ENCODE data around the gene LBHD2.
A peak's percentile ranks its signal among the peaks of the same experiment; 100 is the strongest.
"Not testable (repeated sequence)": the region's sequence is repeated elsewhere in the genome, so short reads cannot be mapped to it uniquely, and the experiment has no call there.

LBHD2 gene

GRCh38 chr14:103084021-103084919 is at the start of gene LBHD2:
Gene LBHD2, plus strand, starts transcription at chr14:103084210. Its CDS starts 1,803 bp downstream, at chr14:103086013.
- DNase-seq, result peak; percentile 36

- no peak for DNase-seq
Measured at GRCh38 chr14:103041464-103041863, 42.5 kb upstream of the LBHD2 start.

- no peak for DNase-seq
Measured at GRCh38 chr14:103043257-103044015, 40.6 kb upstream of the LBHD2 start.

GRCh38 chr14:103045371-103045869 is 38.6 kb upstream of the LBHD2 start:
- no peak for DNase-seq

GRCh38 chr14:103047453-103047852 is 36.6 kb upstream of the LBHD2 start:
- DNase-seq, result not testable (repeated sequence)

GRCh38 chr14:103050935-103051334 is 33.1 kb upstream of the LBHD2 start:
- DNase-seq, result no peak

DNA sequence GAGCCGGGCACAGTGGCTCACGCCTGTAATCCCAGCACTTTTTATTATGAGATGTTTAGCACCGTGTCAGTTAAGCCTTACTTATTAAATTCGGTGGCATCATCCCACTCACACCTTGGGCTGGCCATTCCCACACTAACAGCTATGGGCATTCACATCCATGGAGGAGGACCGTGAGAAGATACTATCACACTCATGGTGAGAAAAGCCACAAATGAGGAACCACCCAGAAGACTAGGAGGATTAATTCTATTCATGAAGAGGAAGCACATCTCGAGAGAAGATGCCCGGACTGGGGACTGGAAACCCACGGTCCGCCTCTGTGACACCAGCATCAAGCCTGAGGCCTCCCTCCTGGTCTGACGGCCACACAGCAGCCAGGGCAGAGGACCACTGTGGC is 31.6 kb upstream of the LBHD2 start:
- DNase-seq, result no peak

DNA sequence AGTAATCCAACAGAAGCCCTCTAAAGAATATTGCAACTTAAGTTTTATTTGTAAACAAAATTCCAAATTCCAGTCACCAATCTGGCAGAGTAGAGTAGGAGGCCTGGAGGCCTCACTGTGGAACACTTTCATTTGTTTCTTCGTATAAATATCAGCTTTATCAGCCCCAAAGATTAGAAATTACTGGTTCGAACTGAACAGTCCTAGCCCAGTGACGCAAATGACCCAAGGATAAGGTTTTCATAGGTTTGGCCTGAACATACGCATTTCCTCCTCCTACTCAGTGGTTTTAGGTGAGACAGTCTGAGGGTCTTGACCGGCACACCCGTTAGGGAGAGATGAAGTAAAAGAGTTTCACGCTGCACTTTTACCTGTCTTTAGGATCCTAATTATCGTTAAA is 28.3 kb upstream of the LBHD2 start:
- no peak for DNase-seq

GRCh38 chr14:103056322-103057027 is 27.5 kb upstream of the LBHD2 start:
- no peak for DNase-seq

- no peak for DNase-seq
Measured at GRCh38 chr14:103057028-103057371, 27.0 kb upstream of the LBHD2 start.

GRCh38 chr14:103057372-103058163 is 26.4 kb upstream of the LBHD2 start, which contains the start of gene CDC42BPB:
Gene CDC42BPB, minus strand, starts transcription at chr14:103057549. Its CDS starts 376 bp downstream, at chr14:103057173.
- peak; percentile 80 for DNase-seq

DNA sequence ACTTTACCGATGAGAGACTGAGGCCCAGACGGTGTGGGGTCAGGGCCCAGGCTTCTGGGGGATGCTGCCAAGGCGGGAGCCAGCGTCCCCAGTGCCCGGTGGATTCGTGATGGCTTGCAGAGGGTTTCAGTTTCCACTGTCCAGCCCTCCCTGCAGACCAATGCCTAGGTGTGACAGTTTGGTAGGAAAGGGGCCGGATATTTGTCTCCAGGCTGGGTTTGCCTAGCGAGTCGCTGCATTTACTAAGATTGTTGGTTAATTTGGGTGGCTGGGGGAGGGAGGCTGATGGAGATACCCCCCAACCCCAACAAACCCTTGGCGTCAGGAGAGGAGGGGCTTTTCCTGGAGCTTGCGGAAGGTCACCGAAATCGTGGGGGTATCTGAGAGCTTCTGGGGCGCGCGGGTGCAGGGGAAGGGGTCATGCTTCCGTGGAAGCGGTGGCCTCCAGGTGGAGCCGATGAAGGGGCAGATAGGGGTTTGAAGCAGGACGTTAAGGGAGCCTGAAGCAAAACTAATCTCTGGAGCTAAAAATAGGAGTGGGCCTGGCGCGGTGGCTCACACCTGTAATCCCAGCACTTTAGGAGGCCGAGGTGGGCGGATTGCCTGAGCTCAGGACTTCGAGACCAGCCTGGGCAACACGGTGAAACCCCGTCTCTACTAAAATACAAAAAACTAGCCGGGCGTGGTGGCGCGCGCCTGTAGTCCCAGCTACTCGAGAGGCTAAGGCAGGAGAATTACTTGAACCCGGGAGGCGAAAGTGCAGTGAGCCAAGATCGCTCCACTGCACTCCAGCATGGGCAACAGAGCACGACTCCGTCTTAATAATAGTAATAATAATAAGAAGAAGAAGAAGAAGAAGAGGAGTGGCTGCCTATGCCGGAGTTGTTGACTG is 25.6 kb upstream of the LBHD2 start:
- no peak for DNase-seq

DNA sequence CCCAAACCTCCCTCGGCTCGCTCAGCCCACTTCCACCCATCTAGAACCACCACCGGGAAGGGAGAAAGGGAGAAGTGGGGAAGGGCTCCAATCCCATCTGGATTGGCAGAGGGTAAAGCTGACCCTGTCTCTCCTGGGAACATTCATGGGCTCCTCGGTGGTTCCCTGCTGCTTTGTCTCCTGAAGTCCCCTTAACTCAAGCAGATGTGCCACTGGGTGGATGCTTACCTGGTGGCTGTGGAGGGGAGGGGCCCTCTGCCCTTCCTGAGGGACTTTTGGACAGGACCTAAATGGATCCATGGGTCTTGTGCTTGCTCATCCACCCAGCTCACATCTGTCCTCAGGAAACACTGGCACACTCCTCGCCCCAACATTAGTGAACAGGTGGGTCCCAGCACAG is 24.5 kb upstream of the LBHD2 start:
- DNase-seq, result no peak

DNA sequence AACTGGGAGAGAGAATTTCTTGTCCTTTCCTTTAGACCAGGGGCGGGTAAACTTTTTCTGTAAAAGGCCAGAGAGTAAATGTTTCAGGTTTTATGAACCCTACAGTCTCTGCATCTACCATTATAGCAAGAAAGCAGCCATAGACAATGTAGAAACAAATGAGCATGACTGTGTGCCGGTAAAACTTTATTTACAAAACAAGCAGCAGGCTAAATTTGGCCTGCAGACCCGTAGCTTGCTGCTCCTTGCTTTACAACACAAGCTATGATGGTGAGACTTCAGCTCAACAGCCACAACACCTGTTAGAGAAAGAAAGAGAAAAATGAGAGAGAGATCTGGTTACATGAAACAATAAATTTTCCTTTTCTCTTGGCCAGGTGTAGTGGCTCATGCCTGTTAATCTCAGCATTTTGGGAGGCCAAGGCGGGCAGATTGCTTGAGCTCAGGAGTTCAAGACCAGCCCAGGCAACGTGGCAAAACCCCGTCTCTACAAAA is 22.5 kb upstream of the LBHD2 start:
- no peak for DNase-seq

DNA sequence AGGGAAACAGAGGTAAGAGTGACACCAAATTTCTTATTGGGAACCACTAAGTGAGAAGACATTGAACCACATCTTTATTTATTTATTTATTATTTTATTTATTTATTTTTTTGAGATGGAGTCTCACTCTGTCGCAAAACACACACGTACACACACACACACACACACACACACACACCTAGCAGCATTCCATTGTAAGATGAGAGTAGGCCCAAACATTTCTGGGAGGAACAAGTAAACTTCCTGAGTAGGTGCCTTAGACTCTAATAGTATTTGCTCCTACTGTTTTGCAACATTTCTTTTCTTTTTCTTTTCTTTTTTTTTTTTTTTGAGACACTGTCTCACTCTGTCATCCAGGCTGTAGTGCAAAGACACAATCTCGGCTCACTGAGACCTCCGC is 19.6 kb upstream of the LBHD2 start:
- no peak for DNase-seq

DNA sequence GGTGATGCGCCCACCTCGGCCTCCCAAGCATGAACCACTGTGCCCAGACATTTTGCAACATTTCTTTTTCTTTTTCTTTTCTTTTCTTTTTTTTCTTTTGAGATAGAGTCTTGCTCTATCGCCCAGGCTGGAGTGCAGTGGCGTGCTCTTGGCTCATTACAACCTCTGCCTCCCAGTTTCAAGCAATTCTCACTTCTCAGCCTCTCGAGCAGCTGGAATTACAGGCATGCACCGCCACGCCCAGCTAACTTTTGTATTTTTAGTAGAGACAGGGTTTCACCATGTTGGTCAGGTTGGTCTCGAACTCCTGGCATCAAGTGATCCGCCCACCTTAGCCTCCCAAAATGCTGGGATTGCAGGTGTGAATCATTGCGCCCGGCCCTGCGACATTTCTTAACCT is 19.0 kb upstream of the LBHD2 start:
- DNase-seq, result no peak

DNA sequence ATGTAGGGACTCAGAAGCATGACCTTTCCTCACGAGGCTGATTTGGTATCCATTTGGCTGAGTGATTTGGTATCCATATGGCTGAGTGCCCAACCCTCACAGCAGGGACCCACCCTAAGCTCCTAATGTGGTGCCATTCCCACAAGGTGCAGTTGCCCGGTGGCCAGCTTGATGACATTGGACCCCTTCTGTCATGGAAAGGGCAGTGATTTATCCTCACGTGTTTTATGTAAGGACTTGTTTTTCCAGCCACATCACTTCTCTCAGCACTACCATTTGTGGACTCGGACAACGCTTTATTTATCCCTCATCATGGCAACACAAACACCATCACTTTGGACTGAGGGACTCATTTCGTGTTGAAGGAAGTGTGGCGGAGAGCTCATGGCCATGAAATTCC is 18.1 kb upstream of the LBHD2 start:
- DNase-seq, result no peak

GRCh38 chr14:103066399-103066798 is 17.6 kb upstream of the LBHD2 start:
- no peak for DNase-seq

- DNase-seq, result no peak
Measured at GRCh38 chr14:103067231-103067954, 16.6 kb upstream of the LBHD2 start.

DNA sequence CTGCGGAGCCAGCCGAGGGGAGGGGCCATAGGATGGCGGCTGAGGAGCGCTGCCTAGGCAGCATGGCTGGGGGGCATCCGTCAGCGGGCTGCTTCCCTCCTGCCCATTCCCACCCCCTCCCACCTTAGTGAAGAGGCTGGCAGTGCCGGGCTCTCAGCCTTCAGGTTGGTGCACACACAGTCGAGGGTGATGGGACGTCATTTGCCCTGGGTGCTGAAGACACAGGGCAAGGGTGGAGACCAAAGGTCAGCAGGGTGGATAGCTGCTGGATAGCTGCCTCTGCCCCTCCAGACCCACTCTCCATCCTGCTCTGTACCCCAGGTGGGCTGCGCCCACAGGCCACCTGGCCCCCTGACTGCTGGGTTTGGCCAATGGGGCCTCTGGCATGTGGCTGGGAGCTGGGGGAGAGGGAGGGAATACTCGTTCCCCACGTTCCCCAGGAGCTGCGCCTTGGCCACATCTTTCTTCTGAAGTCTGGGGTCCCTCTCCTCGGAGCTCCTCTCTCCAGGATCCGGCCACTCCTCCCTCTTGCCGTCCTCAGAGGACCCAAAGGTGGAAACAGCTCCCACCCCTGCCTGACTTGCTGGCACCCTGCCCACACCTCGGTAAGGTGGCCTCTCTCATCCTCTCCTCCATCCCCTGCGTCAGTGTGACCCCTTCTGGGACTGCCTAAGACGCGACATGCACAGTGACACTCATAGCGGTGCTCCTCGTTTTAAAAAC is 15.5 kb upstream of the LBHD2 start:
- DNase-seq, result no peak

All from 8988T (cell line).